ENCODE measurements around the gene KRT4. TPM values are rescaled to one million over a fixed set of nuclear protein-coding genes. Genes with fewer than 3 reads are reported as not detected.

KRT4 gene

GRCh38 chr12:52759218-52759617, 54.7 kb downstream of the KRT4 start:
- Histone ChIP-seq H3K36me3 (ENCODE audit: control insufficient read depth, insufficient read depth, low read length) (no peaks in the 10 kb centered on the region), H3K4me3 (ENCODE audit: low read length) (no peak overlapping the region), H3K18ac (ENCODE audit: low read length) (no peak overlapping the region), H2BK120ac (ENCODE audit: low read depth, low read length) (no peak overlapping the region), H3K79me2 (ENCODE audit: control insufficient read depth, insufficient read depth, low read length) (no peaks in the 10 kb centered on the region), H3K27me3 (ENCODE audit: insufficient read depth, low read length, poor library complexity) (no peaks in the 10 kb centered on the region), H2BK15ac (replicated peaks; ENCODE audit: low read depth) (no peak overlapping the region), H3K79me1 (ENCODE audit: low read length) (no peaks in the 10 kb centered on the region), H3K23ac (ENCODE audit: low read length) (no peak overlapping the region), H3K27ac (ENCODE audit: low read depth, low read length) (no peak overlapping the region), H2BK5ac (ENCODE audit: low read length) (no peak overlapping the region), H4K8ac (ENCODE audit: low read depth, low read length) (no peak overlapping the region), H4K5ac (ENCODE audit: low read length) (no peak overlapping the region), H3K4me2 (ENCODE audit: low read length) (no peak overlapping the region), H3K56ac (ENCODE audit: low read length) (no peak overlapping the region), H3K4ac (ENCODE audit: low read depth, low read length) (no peak overlapping the region), H2AK5ac (ENCODE audit: low read length) (no peak overlapping the region), H3K4me1 (ENCODE audit: control insufficient read depth, low read depth, low read length) (no peaks in the 10 kb centered on the region), H3K9ac (ENCODE audit: low read length) (no peak overlapping the region)
- DNase-seq: no peak
- WGBS (ENCODE audit: extremely low coverage, insufficient coverage, low lambda C conversion rate): no CpG with 5 or more reads among the region's 2 CpGs

DNA sequence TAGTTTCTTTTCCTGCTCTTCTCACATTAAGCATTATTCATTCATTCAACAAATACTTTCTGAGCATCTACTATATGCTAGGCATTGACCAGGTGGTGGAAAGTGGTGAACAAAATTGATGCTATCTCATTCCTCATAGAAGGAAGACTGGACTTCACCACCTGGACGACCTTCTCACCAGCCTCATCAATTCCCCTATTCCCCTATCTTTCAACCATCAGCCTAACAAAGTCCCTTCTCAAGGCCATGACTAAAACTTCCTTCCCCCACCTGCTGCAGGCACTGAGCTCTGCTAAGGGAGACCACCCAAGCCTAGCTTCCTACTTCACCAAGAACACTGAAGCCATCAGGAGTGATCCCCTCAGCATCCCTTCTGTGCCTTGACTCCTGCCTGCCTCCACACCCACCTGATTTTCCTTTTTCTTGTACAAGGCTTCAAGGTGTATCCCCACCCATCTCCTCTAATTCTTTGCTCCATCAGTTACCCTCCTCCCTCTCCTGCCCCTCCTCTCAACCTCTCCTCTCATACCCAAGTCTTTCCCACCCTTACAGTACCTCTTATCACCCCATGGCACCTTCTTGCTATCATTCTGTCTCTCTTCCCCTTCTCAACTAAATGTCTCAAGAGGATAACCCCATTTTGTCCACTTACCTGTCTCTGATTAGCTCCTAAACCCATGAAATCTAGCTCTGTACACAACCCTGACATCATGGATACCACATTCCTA, 56.3 kb downstream of the KRT4 start:
- H3K27me3 ChIP-seq (ENCODE audit: insufficient read depth, low read length, poor library complexity): no peaks in the 10 kb centered on the region
- H2BK15ac ChIP-seq (replicated peaks; ENCODE audit: low read depth): no peak overlapping the region
- no peak for DNase-seq

More for the DNA sequence above, 56.3 kb downstream of the KRT4 start:
- Histone ChIP-seq H3K9ac (ENCODE audit: low read length) (no peak overlapping the region), H3K56ac (ENCODE audit: low read length) (no peak overlapping the region), H3K4me2 (ENCODE audit: low read length) (no peak overlapping the region), H2AK5ac (ENCODE audit: low read length) (no peak overlapping the region), H4K5ac (ENCODE audit: low read length) (no peak overlapping the region), H3K4ac (ENCODE audit: low read depth, low read length) (no peak overlapping the region), H2BK120ac (ENCODE audit: low read depth, low read length) (no peak overlapping the region), H3K4me1 (ENCODE audit: control insufficient read depth, low read depth, low read length) (no peaks in the 10 kb centered on the region), H2BK5ac (ENCODE audit: low read length) (no peak overlapping the region), H3K79me1 (ENCODE audit: low read length) (no peaks in the 10 kb centered on the region), H3K18ac (ENCODE audit: low read length) (no peak overlapping the region), H3K27ac (ENCODE audit: low read depth, low read length) (no peak overlapping the region), H3K4me3 (ENCODE audit: low read length) (no peak overlapping the region), H3K36me3 (ENCODE audit: control insufficient read depth, insufficient read depth, low read length) (no peaks in the 10 kb centered on the region), H4K8ac (ENCODE audit: low read depth, low read length) (no peak overlapping the region), H3K79me2 (ENCODE audit: control insufficient read depth, insufficient read depth, low read length) (no peaks in the 10 kb centered on the region), H3K23ac (ENCODE audit: low read length) (no peak overlapping the region)
- WGBS (ENCODE audit: extremely low coverage, insufficient coverage, low lambda C conversion rate): no CpG with 5 or more reads among the region's 1 CpG

Small RNAs within 50 kb of the gene (small RNA-seq; reads per million reads assigned to genes)
- gene AC107016.2 (ENCODE audit: insufficient read depth): not detected
